HG02678 (cell line): Measurements from ENCODE around the gene ZNF28.
"Not testable (repeated sequence)": the region's sequence is repeated elsewhere in the genome, so short reads cannot be mapped to it uniquely, and the experiment has no call there.

Source experiments
- ATAC-seq: cut with Tn5 transposase; IDR thresholded peaks from one replicate; pipeline ENCODE4 v1.9.1; 2021; ENCODE audit warnings: mild to moderate bottlenecking, moderate library complexity; ENCODE audit not compliant: unreplicated experiment

ZNF28 gene

DNA sequence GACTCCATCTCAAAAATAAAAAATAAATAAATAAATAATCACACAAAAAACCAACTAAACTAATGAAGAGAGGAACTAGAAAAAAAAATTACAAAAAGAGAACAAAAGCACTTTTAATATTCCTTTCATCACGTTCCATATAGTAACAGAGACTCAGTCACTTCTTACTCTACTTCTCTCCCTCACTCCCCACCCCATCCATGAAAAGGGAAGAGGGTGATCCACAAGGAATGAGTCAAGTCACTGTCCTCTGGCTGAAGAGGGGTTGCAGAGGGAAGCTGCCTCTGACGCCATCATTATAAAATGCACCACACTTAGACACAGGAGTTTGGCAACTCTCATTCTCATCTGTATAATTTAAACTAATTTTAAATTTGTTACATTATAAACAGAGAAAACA is 38.6 kb downstream of the ZNF28 start:
- not testable (repeated sequence) for ATAC-seq

DNA sequence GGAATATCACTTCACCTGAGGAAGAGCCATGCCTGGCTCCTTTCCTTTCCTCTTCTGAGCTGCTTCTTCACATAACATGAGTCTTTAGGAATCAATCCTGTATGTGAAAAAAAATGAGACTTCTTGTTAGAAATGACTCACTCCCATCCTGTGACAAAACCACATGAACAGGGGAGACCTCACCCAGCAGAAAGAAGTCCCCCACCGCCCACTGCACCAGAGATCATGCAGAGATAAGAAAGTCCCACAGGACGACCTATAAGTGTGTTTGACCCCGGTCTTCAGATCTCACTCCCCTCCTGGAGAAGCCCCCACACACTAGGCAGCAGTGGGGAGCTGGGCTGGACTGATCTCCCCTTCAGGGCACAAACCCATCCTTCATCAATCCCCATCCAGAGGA is 42.6 kb downstream of the ZNF28 start:
- no peak for ATAC-seq

- not testable (repeated sequence) for ATAC-seq
Observed at GRCh38 chr19:52756447-52756846, 65.0 kb downstream of the ZNF28 start.

GRCh38 chr19:52749780-52750179 is 71.7 kb downstream of the ZNF28 start:
- no peak for ATAC-seq

DNA sequence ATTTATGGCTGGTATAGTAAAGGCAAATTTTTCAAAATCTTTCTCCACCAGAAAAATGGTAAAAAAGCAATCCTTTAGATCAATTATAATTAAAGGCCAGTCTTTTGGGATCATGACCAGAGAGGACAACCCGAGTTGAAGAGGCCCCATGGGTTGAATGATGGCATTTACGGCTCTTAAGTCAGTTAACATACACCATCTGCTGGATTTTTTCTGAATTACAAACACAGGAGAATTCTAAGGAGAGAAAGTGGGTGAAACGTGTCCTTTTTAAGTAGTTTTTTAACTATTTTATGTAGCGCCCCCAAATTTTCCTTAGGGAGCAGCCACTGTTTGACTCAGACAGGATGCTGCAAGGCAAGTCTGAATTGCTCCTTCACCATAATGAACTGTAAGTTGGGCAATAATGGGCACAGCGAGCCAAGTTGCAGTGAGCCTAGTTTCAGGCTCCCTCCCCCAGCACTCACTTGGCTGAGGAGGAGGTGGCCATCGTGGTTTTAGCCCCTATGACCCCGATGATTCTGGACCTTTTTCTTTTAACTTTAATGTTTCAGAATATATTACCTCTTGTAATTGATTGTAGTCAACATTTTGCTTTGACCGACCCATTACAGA is 73.0 kb downstream of the ZNF28 start:
- no peak for ATAC-seq
